Measurements from ENCODE around the gene RHO.

DNA sequence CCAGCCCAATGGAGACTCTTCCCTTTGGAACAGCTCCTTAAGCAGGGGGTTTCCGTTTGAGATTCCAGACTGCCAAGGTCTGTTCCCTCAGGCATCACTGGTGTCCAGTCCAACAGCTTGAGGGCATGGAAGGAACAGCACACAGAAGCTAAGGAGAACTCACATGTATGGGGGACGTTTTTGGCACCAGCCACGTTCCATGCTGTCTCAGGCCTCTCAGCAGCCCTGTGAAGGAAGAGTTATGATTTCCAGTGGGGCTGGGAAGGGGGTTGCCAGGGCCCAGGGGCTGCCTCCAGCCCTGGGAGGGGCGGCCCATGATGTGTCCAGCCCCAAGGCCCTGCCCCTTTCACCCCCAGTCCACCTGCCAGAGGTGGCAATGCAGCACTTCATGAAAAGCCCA lies 7.5 kb upstream of the RHO start:
- TF ChIP-seq, protein P1, sequence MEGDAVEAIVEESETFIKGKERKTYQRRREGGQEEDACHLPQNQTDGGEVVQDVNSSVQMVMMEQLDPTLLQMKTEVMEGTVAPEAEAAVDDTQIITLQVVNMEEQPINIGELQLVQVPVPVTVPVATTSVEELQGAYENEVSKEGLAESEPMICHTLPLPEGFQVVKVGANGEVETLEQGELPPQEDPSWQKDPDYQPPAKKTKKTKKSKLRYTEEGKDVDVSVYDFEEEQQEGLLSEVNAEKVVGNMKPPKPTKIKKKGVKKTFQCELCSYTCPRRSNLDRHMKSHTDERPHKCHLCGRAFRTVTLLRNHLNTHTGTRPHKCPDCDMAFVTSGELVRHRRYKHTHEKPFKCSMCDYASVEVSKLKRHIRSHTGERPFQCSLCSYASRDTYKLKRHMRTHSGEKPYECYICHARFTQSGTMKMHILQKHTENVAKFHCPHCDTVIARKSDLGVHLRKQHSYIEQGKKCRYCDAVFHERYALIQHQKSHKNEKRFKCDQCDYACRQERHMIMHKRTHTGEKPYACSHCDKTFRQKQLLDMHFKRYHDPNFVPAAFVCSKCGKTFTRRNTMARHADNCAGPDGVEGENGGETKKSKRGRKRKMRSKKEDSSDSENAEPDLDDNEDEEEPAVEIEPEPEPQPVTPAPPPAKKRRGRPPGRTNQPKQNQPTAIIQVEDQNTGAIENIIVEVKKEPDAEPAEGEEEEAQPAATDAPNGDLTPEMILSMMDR (IDR thresholded peaks at IDR 0.05), result no peak
- TF ChIP-seq POLR2A (IDR thresholded peaks at IDR 0.05), result no peak
